H1 (cell line): ENCODE measurements around the gene TTC34. TPM values are rescaled to one million over a fixed set of nuclear protein-coding genes. Genes with fewer than 3 reads are reported as not detected.

Source experiments
- CTCF ChIA-PET: fragments of 300-600 bp; sonication (Branson Sonifier 250); formaldehyde crosslinking; loops from one replicate; lab custom pipeline; 2021; ENCODE audit not compliant: partially characterized antibody; lab: Charles Lee
- POLR2A ChIA-PET: fragments of 300-600 bp; sonication (Branson Sonifier 250); formaldehyde crosslinking; loops from one replicate; lab custom pipeline; 2021; ENCODE audit warnings: inconsistent platforms; ENCODE audit not compliant: partially characterized antibody; lab: Charles Lee
- DNase-seq, 2 experiments: peaks; one replicate each; pipeline versions ENCODE4 v3.0.0 to v3.0.0-alpha.2; 2010 to 2022; ENCODE audit warnings: low spot score in 2 of 2, low read depth in 1 of 2, mixed read lengths in 1 of 2
- FAIRE-seq: peaks from 2 replicates; lab custom pipeline; 2011; peaks lifted over from hg19 to GRCh38; lab: Jason Lieb, UNC
- H2AFZ ChIP-seq: 2 replicates; pipeline ENCODE4 v1.8.1; 2012; ENCODE audit warnings: low read length, inconsistent platforms
- H2AK5ac ChIP-seq: 2 replicates; pipeline ENCODE4 v1.6.1; 2013; ENCODE audit warnings: low read depth, low read length
- H2BK120ac ChIP-seq: replicated peaks from 2 replicates; pipeline ENCODE3; 2013; ENCODE audit warnings: low read depth, low read length, inconsistent platforms
- H2BK12ac ChIP-seq: 2 replicates; pipeline ENCODE4 v1.6.1; 2013; ENCODE audit warnings: low read depth, low read length
- H2BK15ac ChIP-seq: 2 replicates; pipeline ENCODE4 v1.6.1; 2013; ENCODE audit warnings: low read length
- H2BK20ac ChIP-seq: 2 replicates; pipeline ENCODE4 v1.6.1; 2013; ENCODE audit warnings: low read length
- H2BK5ac ChIP-seq: 2 replicates; pipeline ENCODE4 v1.6.1; 2013; ENCODE audit warnings: low read depth, low read length
- H3K14ac ChIP-seq: 2 replicates; pipeline ENCODE4 v1.6.1; 2013; ENCODE audit warnings: inconsistent platforms; ENCODE audit not compliant: insufficient read length
- H3K18ac ChIP-seq: 2 replicates; pipeline ENCODE4 v1.6.1; 2013; ENCODE audit warnings: low read length; ENCODE audit errors: extremely low read depth
- H3K23ac ChIP-seq: 2 replicates; pipeline ENCODE4 v1.6.1; 2013; ENCODE audit warnings: inconsistent platforms; ENCODE audit not compliant: insufficient read length
- H3K23me2 ChIP-seq: 2 replicates; pipeline ENCODE4 v1.6.1; 2013; ENCODE audit warnings: low read depth, low read length
- H3K27ac ChIP-seq: 2 replicates; pipeline ENCODE4 v1.6.1; 2011; ENCODE audit warnings: low read depth, low read length, inconsistent platforms
- H3K27me3 ChIP-seq, 4 experiments: replicated peaks in 1 of 4; 1 replicate in 1 of 4; 2 replicates in 3 of 4; pipeline versions ENCODE4 v1.6.1 to v1.8.1; 2011 to 2013; ENCODE audit warnings: low read length in 3 of 4, mild to moderate bottlenecking in 3 of 4, inconsistent platforms in 2 of 4, mixed read lengths in 2 of 4, moderate library complexity in 1 of 4; ENCODE audit not compliant: control insufficient read depth in 3 of 4, insufficient read depth in 3 of 4; ENCODE audit errors: extremely low read depth in 1 of 4
- H3K36me3 ChIP-seq, 4 experiments: 2 replicates each; pipeline versions ENCODE4 v1.6.1 to v1.8.1; 2011 to 2013; ENCODE audit warnings: mild to moderate bottlenecking in 4 of 4, low read length in 3 of 4, moderate library complexity in 2 of 4, control low read depth in 1 of 4, inconsistent platforms in 1 of 4; ENCODE audit not compliant: insufficient read depth in 4 of 4, control insufficient read depth in 2 of 4
- H3K4ac ChIP-seq: replicated peaks from 2 replicates; pipeline ENCODE3; 2013; ENCODE audit warnings: low read length, low read depth, mixed read lengths, inconsistent platforms; ENCODE audit not compliant: insufficient read length
- H3K4me1 ChIP-seq, 4 experiments: replicated peaks in 1 of 4; 1 replicate in 1 of 4; 2 replicates in 3 of 4; pipeline versions ENCODE4 v1.6.1 to v1.8.1; 2011 to 2013; ENCODE audit warnings: low read length in 3 of 4, inconsistent platforms in 2 of 4, mixed read lengths in 1 of 4; ENCODE audit not compliant: insufficient read depth in 4 of 4, control insufficient read depth in 3 of 4
- H3K4me2 ChIP-seq, 2 experiments: 2 replicates each; pipeline versions ENCODE4 v1.6.1 to v1.8.1; 2011 to 2013; ENCODE audit warnings: low read depth in 2 of 2, low read length in 2 of 2, control low read depth in 1 of 2, inconsistent platforms in 1 of 2, mild to moderate bottlenecking in 1 of 2; ENCODE audit not compliant: insufficient read depth in 1 of 2
- H3K4me3 ChIP-seq, 4 experiments: fragments of 200-600, 300-600 bp in 1 of 4; sonication (generic), shearing (Covaris generic), sonication (Bioruptor Twin) in 1 of 4; 2 replicates each; pipeline versions ENCODE4 v1.5.1 to v1.8.1; 2011 to 2016; ENCODE audit warnings: low read length in 4 of 4, low read depth in 3 of 4, control low read depth in 2 of 4, inconsistent platforms in 2 of 4, mild to moderate bottlenecking in 2 of 4, mixed read lengths in 1 of 4, moderate library complexity in 1 of 4; ENCODE audit not compliant: insufficient read depth in 2 of 4; ENCODE audit errors: extremely low read depth in 1 of 4
- H3K56ac ChIP-seq: replicated peaks from 2 replicates; pipeline ENCODE3; 2013; ENCODE audit warnings: low read depth, mild to moderate bottlenecking, mixed read lengths, low read length, inconsistent platforms; ENCODE audit not compliant: insufficient read length
- H3K79me1 ChIP-seq: 2 replicates; pipeline ENCODE4 v1.6.1; 2013; ENCODE audit warnings: low read depth, low read length, control low read depth
- H3K79me2 ChIP-seq, 2 experiments: 2 replicates each; pipeline versions ENCODE4 v1.6.1 to v1.8.1; 2012 to 2013; ENCODE audit warnings: low read length in 2 of 2, mild to moderate bottlenecking in 2 of 2, inconsistent platforms in 1 of 2; ENCODE audit not compliant: insufficient read depth in 2 of 2, control insufficient read depth in 1 of 2
- H3K9ac ChIP-seq, 4 experiments: replicated peaks in 1 of 4; 1 replicate in 1 of 4; 2 replicates in 3 of 4; pipeline versions ENCODE4 v1.6.1 to v1.8.1; 2011 to 2013; ENCODE audit warnings: low read depth in 3 of 4, low read length in 3 of 4, control low read depth in 2 of 4, mild to moderate bottlenecking in 2 of 4, moderate library complexity in 2 of 4, inconsistent platforms in 1 of 4; ENCODE audit errors: extremely low read depth in 1 of 4
- H3K9me3 ChIP-seq, 2 experiments: 2 replicates each; pipeline versions ENCODE4 v1.6.1 to v1.8.1; 2012 to 2013; ENCODE audit warnings: mild to moderate bottlenecking in 2 of 2, moderate library complexity in 2 of 2, control low read depth in 1 of 2, inconsistent platforms in 1 of 2, low read depth in 1 of 2, low read length in 1 of 2, mixed read lengths in 1 of 2; ENCODE audit not compliant: insufficient read depth in 2 of 2
- H4K20me1 ChIP-seq, 2 experiments: replicated peaks in 1 of 2; 2 replicates each; pipeline versions ENCODE3 to v1.8.1; 2011 to 2013; ENCODE audit warnings: inconsistent platforms in 2 of 2, low read length in 2 of 2, mild to moderate bottlenecking in 1 of 2; ENCODE audit not compliant: insufficient read depth in 2 of 2, control insufficient read depth in 1 of 2
- H4K5ac ChIP-seq: 2 replicates; pipeline ENCODE4 v1.6.1; 2013; ENCODE audit warnings: low read length, low read depth, mixed read lengths, inconsistent platforms; ENCODE audit not compliant: insufficient read length
- H4K8ac ChIP-seq: 2 replicates; pipeline ENCODE4 v1.8.0; 2013; ENCODE audit warnings: mild to moderate bottlenecking, moderate library complexity, low read length, inconsistent platforms; ENCODE audit not compliant: insufficient read depth; ENCODE audit errors: extremely low read depth
- H4K91ac ChIP-seq: replicated peaks from 2 replicates; pipeline ENCODE3; 2013; ENCODE audit warnings: low read length, mixed read lengths, inconsistent platforms; ENCODE audit not compliant: insufficient read length
- CBX5 ChIP-seq: fragments of 300-800, 300-1000 bp; sonication (generic); IDR thresholded peaks from 2 replicates; pipeline ENCODE4 v1.7.1; 2016; ENCODE audit warnings: antibody characterized with exemption, low read length, low read depth
- CREB1 ChIP-seq: IDR thresholded peaks from 2 replicates; pipeline ENCODE4 v1.6.1; 2012; ENCODE audit warnings: inconsistent platforms
- CTCF ChIP-seq, 3 experiments: IDR thresholded peaks; 1 replicate in 2 of 3; 2 replicates in 1 of 3; pipeline versions ENCODE4 v1.5.1 to v1.6.1; 2011; ENCODE audit warnings: low read length in 3 of 3, mild to moderate bottlenecking in 3 of 3, inconsistent platforms in 2 of 3, low read depth in 1 of 3, moderate library complexity in 1 of 3; ENCODE audit not compliant: insufficient read depth in 1 of 3; ENCODE audit errors: control extremely low read depth in 1 of 3
- MAFK ChIP-seq: IDR thresholded peaks from 2 replicates; pipeline ENCODE4 v1.6.1; 2012; ENCODE audit warnings: low read depth, mild to moderate bottlenecking, improper control_type of control experiment, low read length
- SAP30 ChIP-seq: fragments of 300-600 bp; sonication (generic); IDR thresholded peaks from 2 replicates; pipeline ENCODE4 v1.7.1; 2012; ENCODE audit warnings: low read length, moderate library complexity, mild to moderate bottlenecking, inconsistent platforms; ENCODE audit not compliant: insufficient read depth, insufficient replicate concordance
- SIN3A ChIP-seq, 2 experiments: IDR thresholded peaks in 1 of 2; conservative IDR thresholded peaks in 1 of 2; 2 replicates each; pipeline ENCODE4 v1.6.1; 2011 to 2012; ENCODE audit warnings: low read length in 2 of 2, improper control_type of control experiment in 1 of 2, low read depth in 1 of 2, mild to moderate bottlenecking in 1 of 2
- SIRT6 ChIP-seq: IDR thresholded peaks from one replicate; pipeline ENCODE4 v1.7.1; 2012; ENCODE audit warnings: low read length, inconsistent platforms
- SP4 ChIP-seq: IDR thresholded peaks from 2 replicates; pipeline ENCODE4 v1.6.1; 2012; ENCODE audit warnings: low read length, inconsistent platforms
- SRF ChIP-seq: IDR thresholded peaks from 2 replicates; pipeline ENCODE4 v1.6.1; 2011; ENCODE audit warnings: mild to moderate bottlenecking, low read depth, low read length, moderate library complexity
- TAF7 ChIP-seq: optimal IDR thresholded peaks from 2 replicates; pipeline ENCODE3; 2011; ENCODE audit warnings: low read depth, mild to moderate bottlenecking, inconsistent platforms, low read length, moderate library complexity, borderline replicate concordance
- WGBS, 2 experiments: shearing (Covaris generic) in 1 of 2; methylation state at CpG; one replicate each; pipeline versions ENCODE4 v1.1.6 to v1.1.7; 2013 to 2015; ENCODE audit warnings: low lambda C conversion rate in 2 of 2, mixed read lengths in 2 of 2, inconsistent platforms in 1 of 2, low coverage in 1 of 2, missing lambda C conversion rate in 1 of 2; ENCODE audit not compliant: insufficient replicate concordance in 2 of 2, insufficient coverage in 1 of 2, insufficient read length in 1 of 2; ENCODE audit errors: extremely low coverage in 1 of 2, missing lambda C conversion rate in 1 of 2; 5-methylcytosine and 5-hydroxymethylcytosine counted together
- polyA plus RNA-seq, 7 experiments: library from polyadenylated mRNA; depleted of rRNA in 3 of 7; stranded (reverse) in 5 of 7; unstranded in 2 of 7; fragments of >200 nt in 5 of 7; fragments of 200-250 nt in 2 of 7; gene quantifications; 1 replicate in 5 of 7; 2 replicates in 1 of 7; 4 replicates in 1 of 7; pipeline versions ENCODE4 v1.2.1 to v1.2.3, GENCODE V29; 2011 to 2013; ENCODE audit warnings: missing spikeins in 2 of 7, mixed read lengths in 2 of 7
- total RNA-seq: library from RNA; stranded (reverse); fragmentation: NEBNext Ultra II Directional; extraction: Animal tissue kit (Norgen Biotek cat#: 25700); gene quantifications from 2 replicates; pipeline ENCODE4 v1.2.1, GENCODE V29; 2021
- TF ChIP-seq, protein P1 (sequence below): IDR thresholded peaks from 2 replicates; pipeline ENCODE4 v1.6.1; 2011; ENCODE audit warnings: low read depth, mild to moderate bottlenecking, low read length; ENCODE audit not compliant: insufficient read depth

The TTC34 gene
- total and polyA plus RNA-seq, 2 of the 8 experiments (the other 6 are each of a cell fraction or from before 2014, with no cell fraction given) = 0.23 to 0.50 TPM

- CTCF ChIA-PET = no interaction called here
- no peak overlapping the region for H2BK20ac ChIP-seq
- TF ChIP-seq SAP30 = no peak
- TF ChIP-seq CBX5 = no peak
- TF ChIP-seq, protein P1, sequence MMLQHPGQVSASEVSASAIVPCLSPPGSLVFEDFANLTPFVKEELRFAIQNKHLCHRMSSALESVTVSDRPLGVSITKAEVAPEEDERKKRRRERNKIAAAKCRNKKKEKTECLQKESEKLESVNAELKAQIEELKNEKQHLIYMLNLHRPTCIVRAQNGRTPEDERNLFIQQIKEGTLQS = no peak
- no peak for TF ChIP-seq CREB1
- TF ChIP-seq SIRT6 = no peak
- TF ChIP-seq SIN3A (conservative IDR thresholded peaks at IDR 0.05 in 1 of 2, IDR thresholded peaks at IDR 0.05 in 1 of 2; ENCODE audit: low read depth in 1 of 2, low read length in 2 of 2) = no peak
- TF ChIP-seq MAFK = no peak
- TF ChIP-seq TAF7 = no peak
- TF ChIP-seq SP4 = no peak
- TF ChIP-seq CTCF (IDR thresholded peaks at IDR 0.05; ENCODE audit: control extremely low read depth in 1 of 3, insufficient read depth in 1 of 3, low read depth in 1 of 3, low read length in 3 of 3) = no peak
- TF ChIP-seq SRF = no peak
Observed at GRCh38 chr1:2601721-2602303, 199.7 kb downstream of the TTC34 start.

More at GRCh38 chr1:2601721-2602303, 199.7 kb downstream of the TTC34 start:
- Histone ChIP-seq H3K23me2 (no peaks in the 10 kb centered on the region), H2BK12ac (no peak overlapping the region), H4K5ac (no peak overlapping the region), H3K9ac (no peak overlapping the region), H2AFZ (no peak overlapping the region), H2AK5ac (no peak overlapping the region), H3K27ac (no peak overlapping the region), H2BK15ac (no peak overlapping the region), H3K36me3 (no peaks in the 10 kb centered on the region), H3K23ac (no peak overlapping the region), H3K4me3 (no peak overlapping the region), H3K79me1 (no peaks in the 10 kb centered on the region), H3K4me2 (no peak overlapping the region), H3K79me2 (no peaks in the 10 kb centered on the region), H3K27me3 (no peaks in the 10 kb centered on the region), H3K14ac (no peak overlapping the region), H3K18ac (no peak overlapping the region), H2BK120ac (no peak overlapping the region), H3K56ac (no peak overlapping the region), H2BK5ac (no peak overlapping the region), H4K20me1 (no peaks in the 10 kb centered on the region), H4K8ac (no peak overlapping the region), H3K4me1 (no peaks in the 10 kb centered on the region), H4K91ac (no peak overlapping the region), H3K9me3 (no peaks in the 10 kb centered on the region), H3K4ac (no peak overlapping the region)
- FAIRE-seq (no peak), DNase-seq (no peak)
- 84% methylated on average over 18 of the region's 18 CpGs; no CpG with 5 or more reads in 1 of the 2 experiments for WGBS, 2 experiments
- POLR2A ChIA-PET = no interaction called here
